Pancreas (tissue), 10 donors: ENCODE results near the gene P4HA3. TPM values are rescaled to one million over a fixed set of nuclear protein-coding genes. Genes with fewer than 3 reads are reported as not detected.

Source experiments
- ATAC-seq, 4 donors: fragments of 200-7000 bp; cut with Tn5 transposase; one replicate each; pipeline versions ENCODE4 v1.8.0 to v1.9.1; 2020; ENCODE audit warnings: mild to moderate bottlenecking in 4 of 4, moderate library complexity in 4 of 4
- DNase-seq, 6 donors: peaks; one replicate each; pipeline ENCODE4 v3.0.0-alpha.2; 2020
- FAIRE-seq: peaks from 2 replicates; lab custom pipeline; 2012; peaks lifted over from hg19 to GRCh38; lab: Jason Lieb, UNC
- H3K27ac ChIP-seq, 4 donors: fragments of 200-600 bp; sonication (generic); 1 replicate in 3 of 4; 2 replicates in 1 of 4; pipeline versions ENCODE4 v1.5.0 to v1.8.0; 2020
- H3K27me3 ChIP-seq, 4 donors: fragments of 200-600 bp; one replicate each; pipeline ENCODE4 v1.8.0; 2021
- H3K36me3 ChIP-seq, 3 donors: fragments of 200-600 bp; sonication (generic) in 1 of 3; one replicate each; pipeline versions ENCODE4 v1.5.0 to v1.8.0; 2020 to 2021
- H3K4me1 ChIP-seq, 3 donors: fragments of 200-600 bp; one replicate each; pipeline ENCODE4 v1.8.0; 2021
- H3K4me3 ChIP-seq, 4 donors: fragments of 200-600 bp; sonication (generic) in 2 of 4; one replicate each; pipeline versions ENCODE4 v1.5.0 to v1.8.0; 2020 to 2021
- H3K9me3 ChIP-seq, 4 donors: fragments of 200-600 bp; one replicate each; pipeline ENCODE4 v1.8.0; 2021
- CTCF ChIP-seq, 4 donors: fragments of 200-600 bp; sonication (generic) in 3 of 4; IDR thresholded peaks; one replicate each; pipeline versions ENCODE4 v1.5.0 to v1.8.0; 2021; ENCODE audit warnings: antibody characterized with exemption in 4 of 4
- WGBS, 2 donors: extraction: QIAGEN DNeasy Blood & Tissue Kit; methylation state at CpG; one replicate each; pipeline ENCODE4 v1.1.7; 2013; 5-methylcytosine and 5-hydroxymethylcytosine counted together
- intact Hi-C, 3 donors: fragments of 100-400 bp; cut with DNase I; formaldehyde crosslinking; loops; one replicate each; pipeline versions ENCODE4 v1.11.1 to v1.14.2; 2022
- polyA plus RNA-seq, 2 donors: library from polyadenylated mRNA; stranded (reverse); fragments of 200-250 nt; gene quantifications; one replicate each; pipeline ENCODE4 v1.2.3, GENCODE V29; 2013
- total RNA-seq, 6 donors: library from RNA; stranded (reverse); fragmentation: NEBNext Ultra II Directional in 4 of 6; extraction: Animal tissue kit (Norgen Biotek cat#: 25700) in 4 of 6; gene quantifications; one replicate each; pipeline versions ENCODE4 v1.2.1 to v1.2.4, GENCODE V29; 2021 to 2023
- donor health status: healthy with polysubstance abuse.
- donor health status: DM: no; HTN: no; CAD: no; lungs with moderate emphysema.
- donor health status: DM: no; HTN: no; CAD: no.
- donor health status: control.
- donor health status: control.
- donor health status: Bipolar disorder and iron deficiency.
- donor health status: DM: yes; HTN: yes; CAD: no.
- donor health status: DM: no; HTN: no; CAD: no.
- donor health status: DM: no; HTN: no; CAD: no.
- donor health status: DM: yes; HTN: yes; CAD: no.

The P4HA3 gene
- total and polyA plus RNA-seq, 8 donors: 0.19 to 0.94 (median 0.38) TPM; not detected in 3

DNA sequence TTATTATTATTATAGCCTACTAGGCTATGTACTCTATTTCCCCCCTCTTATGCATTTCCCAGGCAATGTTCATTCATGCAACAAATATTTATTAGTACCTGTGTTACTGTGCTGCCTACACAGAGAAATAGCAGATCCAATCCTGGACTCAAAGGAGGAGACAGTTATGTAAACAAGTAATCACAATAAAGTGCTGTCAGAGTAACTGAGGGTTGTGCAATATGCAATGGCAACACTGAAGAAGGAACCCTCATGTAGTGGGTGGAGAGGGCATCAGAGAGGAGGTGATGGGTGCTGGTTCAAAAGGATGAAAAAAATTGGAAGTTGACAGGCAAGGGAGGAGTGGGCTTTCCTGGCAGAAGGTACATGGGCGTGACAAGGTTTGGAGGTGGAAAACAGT is 886 bp upstream of the P4HA3 start:
- 90 to 100% methylated on average over 1 of the region's 1 CpG for WGBS, 2 donors
- H3K4me1 ChIP-seq: no peaks in the 10 kb centered on the region
- no peaks in the 10 kb centered on the region for H3K36me3 ChIP-seq
- no peak overlapping the region for H3K4me3 ChIP-seq
- TF ChIP-seq CTCF (IDR thresholded peaks at IDR 0.05): no peak
- no peak overlapping the region for H3K27ac ChIP-seq
- FAIRE-seq (no peak), ATAC-seq (peak in 1 of 4 donors; percentile 24), DNase-seq (no peak)
- no peaks in the 10 kb centered on the region for H3K9me3 ChIP-seq
- intact Hi-C loops: no loop called here
- no peaks in the 10 kb centered on the region for H3K27me3 ChIP-seq

DNA sequence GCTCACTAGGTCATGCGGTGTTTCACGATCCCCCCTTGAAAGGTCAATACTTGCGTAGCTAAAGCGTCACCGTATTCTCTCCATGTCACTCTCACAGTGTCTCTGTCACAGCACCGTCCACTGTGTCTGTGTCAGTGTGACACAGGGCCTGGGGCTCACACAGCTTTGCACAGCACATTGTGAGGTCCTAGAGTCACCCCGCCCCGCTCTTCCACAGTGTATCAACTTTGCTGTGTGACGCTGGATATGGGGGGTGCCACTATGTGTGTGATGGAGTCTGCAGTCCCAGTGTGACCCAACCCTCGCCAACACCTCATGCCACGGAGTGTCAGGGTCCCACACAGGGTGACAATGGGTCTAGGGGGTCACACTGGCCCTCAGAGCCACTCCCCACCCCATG is 583 bp downstream of the P4HA3 start:
- TF ChIP-seq CTCF (IDR thresholded peaks at IDR 0.05): no peak
- no peak overlapping the region for H3K27ac ChIP-seq
- no peaks in the 10 kb centered on the region for H3K27me3 ChIP-seq
- DNase-seq: peak in 1 of 6 donors; percentile 31
- WGBS, 2 donors: 60 to 62% methylated on average over 11 of the region's 11 CpGs
- H3K9me3 ChIP-seq: no peaks in the 10 kb centered on the region
- FAIRE-seq: no peak
- no peaks in the 10 kb centered on the region for H3K36me3 ChIP-seq
- peak overlapping the region; percentile 12 to 66 (median 43) for H3K4me3 ChIP-seq
- H3K4me1 ChIP-seq: no peaks in the 10 kb centered on the region
- intact Hi-C loops: no loop called here
- ATAC-seq: no peak

- Histone ChIP-seq H3K36me3 (no peaks in the 10 kb centered on the region), H3K27me3 (no peaks in the 10 kb centered on the region), H3K4me1 (no peaks in the 10 kb centered on the region), H3K4me3 (no peak overlapping the region), H3K9me3 (no peaks in the 10 kb centered on the region), H3K27ac (no peak overlapping the region)
- intact Hi-C loops: no loop called here
- ATAC-seq: no peak
- no peak for FAIRE-seq
- 5 to 6% methylated on average over 1 of the region's 1 CpG for WGBS, 2 donors
- no peak for TF ChIP-seq CTCF (IDR thresholded peaks at IDR 0.05)
- no peak for DNase-seq
Observed at GRCh38 chr11:74307434-74307833, 4.0 kb downstream of the P4HA3 start.

GRCh38 chr11:74306435-74307175 is 4.8 kb downstream of the P4HA3 start:
- Histone ChIP-seq H3K4me1 (no peaks in the 10 kb centered on the region), H3K9me3 (no peaks in the 10 kb centered on the region), H3K27me3 (no peaks in the 10 kb centered on the region), H3K36me3 (no peaks in the 10 kb centered on the region), H3K4me3 (no peak overlapping the region), H3K27ac (no peak overlapping the region)
- no peak for DNase-seq
- WGBS, 2 donors: 69 to 83% methylated on average over 8 of the region's 8 CpGs
- no peak for ATAC-seq
- intact Hi-C loops: no loop called here
- no peak for FAIRE-seq
- no peak for TF ChIP-seq CTCF (IDR thresholded peaks at IDR 0.05)

DNA sequence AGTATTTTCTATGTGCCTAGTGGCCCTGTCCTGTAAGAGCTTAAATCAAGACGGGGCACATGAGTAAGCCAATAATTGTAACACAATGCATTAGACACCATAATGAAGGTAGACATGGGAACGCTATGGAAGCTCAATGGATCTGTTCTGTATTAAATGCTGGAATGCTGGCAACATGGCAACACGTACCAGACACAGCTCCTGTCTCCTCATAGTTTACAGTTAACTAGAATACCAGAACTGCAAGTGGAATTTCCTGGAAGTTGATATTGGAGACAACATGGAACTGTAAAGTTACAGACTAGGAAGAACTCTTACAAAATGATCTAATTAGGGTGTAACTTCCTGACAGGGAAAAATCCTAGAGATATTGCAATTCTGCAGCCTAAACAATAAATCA is 12.4 kb downstream of the P4HA3 start:
- Histone ChIP-seq H3K4me3 (no peak overlapping the region), H3K4me1 (no peaks in the 10 kb centered on the region), H3K9me3 (no peaks in the 10 kb centered on the region), H3K27ac (no peak overlapping the region), H3K27me3 (no peaks in the 10 kb centered on the region), H3K36me3 (no peaks in the 10 kb centered on the region)
- ATAC-seq: no peak
- 90 to 91% methylated on average over 3 of the region's 3 CpGs for WGBS, 2 donors
- TF ChIP-seq CTCF (IDR thresholded peaks at IDR 0.05): no peak
- intact Hi-C loops: no loop called here
- no peak for FAIRE-seq
- DNase-seq: no peak
